ENCODE data around the gene FOXRED1. TPM values are rescaled to one million over a fixed set of nuclear protein-coding genes. Genes with fewer than 3 reads are reported as not detected.
"Not testable (repeated sequence)": the region's sequence is repeated elsewhere in the genome, so short reads cannot be mapped to it uniquely, and the experiment has no call there.

Gene FOXRED1
- total RNA-seq, 1 experiment from 2014 or later, result 28.2 TPM

DNA sequence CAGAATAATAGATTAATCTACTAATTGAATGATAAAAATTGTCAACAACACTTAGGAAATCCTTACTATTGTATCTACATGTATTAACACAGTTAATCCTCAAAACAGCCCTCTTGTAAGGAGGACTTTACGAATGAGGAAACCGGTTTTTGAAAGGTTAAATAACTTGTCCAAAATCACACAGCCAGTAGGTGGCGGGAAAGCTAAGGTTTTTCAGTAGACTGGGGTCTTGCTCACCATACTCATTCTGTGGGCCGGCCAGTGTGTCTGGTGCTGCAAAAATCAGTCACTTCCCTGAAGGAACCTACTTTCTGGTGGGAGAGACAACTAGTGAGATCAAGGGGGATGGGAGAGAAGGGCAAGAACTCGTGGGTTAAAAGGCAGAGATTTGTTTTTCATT is 38.8 kb downstream of the FOXRED1 start:
- H3K4me1 Mint-ChIP-seq (ENCODE audit: insufficient read depth, unreplicated experiment), result peaks cover 11% of the 10 kb centered on the region
- POLR2A ChIA-PET, result no interaction called here
- DNase-seq (ENCODE audit: unreplicated experiment), result peak; percentile 45
- no peaks in the 10 kb centered on the region for H3K27me3 Mint-ChIP-seq (ENCODE audit: insufficient read depth, unreplicated experiment)
- intact Hi-C loops (cut with micrococcal nuclease), result no loop called here
- peak; percentile 28 for TF ChIP-seq CTCF (IDR thresholded peaks at IDR 0.05; ENCODE audit: unreplicated experiment)
- no peak overlapping the region for H3K27ac Mint-ChIP-seq (ENCODE audit: low read depth, unreplicated experiment)
- no peaks in the 10 kb centered on the region for H3K9me3 Mint-ChIP-seq (ENCODE audit: unreplicated experiment)
- CTCF ChIA-PET, result interaction anchor here (0.8 to 10.1 kb wide), 6 partner anchors 8 to 1535 kb away, joined by 3 to 297 read pairs (median 7); no protein-coding TSS in a partner anchor
- no TSS peak for BruUV-seq (replicated peaks)
- H3K36me3 Mint-ChIP-seq (ENCODE audit: insufficient read depth, unreplicated experiment), result peaks cover 47% of the 10 kb centered on the region
- H3K4me3 Mint-ChIP-seq (ENCODE audit: unreplicated experiment), result no peak overlapping the region

GRCh38 chr11:126308271-126308671 is 39.3 kb downstream of the FOXRED1 start:
- Mint-ChIP-seq H3K27ac (ENCODE audit: low read depth, unreplicated experiment) (no peak overlapping the region), H3K4me3 (ENCODE audit: unreplicated experiment) (no peak overlapping the region), H3K36me3 (ENCODE audit: insufficient read depth, unreplicated experiment) (peaks cover 43% of the 10 kb centered on the region), H3K4me1 (ENCODE audit: insufficient read depth, unreplicated experiment) (peaks cover 11% of the 10 kb centered on the region), H3K27me3 (ENCODE audit: insufficient read depth, unreplicated experiment) (no peaks in the 10 kb centered on the region), H3K9me3 (ENCODE audit: unreplicated experiment) (no peaks in the 10 kb centered on the region)
- intact Hi-C loops (cut with micrococcal nuclease), result no loop called here
- POLR2A ChIA-PET, result interaction anchor here (0.7 kb wide), 1 partner anchor 1905 kb away, joined by 3 read pairs; no protein-coding TSS in a partner anchor
- BruUV-seq (replicated peaks), result no TSS peak
- no peak for TF ChIP-seq CTCF (IDR thresholded peaks at IDR 0.05; ENCODE audit: unreplicated experiment)
- DNase-seq (ENCODE audit: unreplicated experiment), result no peak
- CTCF ChIA-PET, result interaction anchor here (0.6 to 10.1 kb wide), 7 partner anchors 8 to 1536 kb away, joined by 3 to 297 read pairs (median 7); no protein-coding TSS in a partner anchor

DNA sequence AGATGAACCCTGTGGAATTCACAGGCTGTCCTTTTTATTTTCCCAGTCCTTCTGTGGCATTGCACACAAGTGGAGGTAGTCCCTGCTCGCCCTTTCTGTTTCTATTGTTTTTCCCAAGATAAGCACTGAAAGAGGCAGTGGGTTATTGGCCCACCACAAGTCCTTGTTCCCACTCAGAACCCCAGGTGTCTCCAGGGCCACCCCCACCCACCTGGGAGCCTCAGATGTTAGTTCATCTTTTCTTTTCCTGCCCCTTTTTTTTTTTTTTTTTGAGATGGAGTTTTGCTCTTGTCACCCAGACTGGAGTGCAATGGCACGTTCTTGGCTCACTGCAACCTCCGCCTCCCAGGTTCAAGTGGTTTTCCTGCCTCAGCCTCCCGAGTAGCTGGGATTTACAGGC is 39.8 kb downstream of the FOXRED1 start:
- BruUV-seq (replicated peaks); H3K9me3 Mint-ChIP-seq (ENCODE audit: unreplicated experiment); DNase-seq (ENCODE audit: unreplicated experiment); H3K4me3 Mint-ChIP-seq (ENCODE audit: unreplicated experiment); H3K27me3 Mint-ChIP-seq (ENCODE audit: insufficient read depth, unreplicated experiment); H3K27ac Mint-ChIP-seq (ENCODE audit: low read depth, unreplicated experiment); intact Hi-C loops (cut with micrococcal nuclease): not testable (repeated sequence)
- Mint-ChIP-seq H3K36me3 (ENCODE audit: insufficient read depth, unreplicated experiment) (peaks cover 40% of the 10 kb centered on the region), H3K4me1 (ENCODE audit: insufficient read depth, unreplicated experiment) (peaks cover 11% of the 10 kb centered on the region)
- POLR2A ChIA-PET, result interaction anchor here (0.7 to 2.6 kb wide), 2 partner anchors 172 to 1905 kb away, joined by 3 to 10 read pairs; no protein-coding TSS in a partner anchor
- CTCF ChIA-PET, result interaction anchor here (0.6 to 10.1 kb wide), 7 partner anchors 10 to 1536 kb away, joined by 3 to 297 read pairs (median 4); no protein-coding TSS in a partner anchor

GRCh38 chr11:126310200-126310991 is 41.4 kb downstream of the FOXRED1 start:
- H3K4me1 Mint-ChIP-seq (ENCODE audit: insufficient read depth, unreplicated experiment), result peaks cover 5% of the 10 kb centered on the region
- POLR2A ChIA-PET, result interaction anchor here (0.7 to 2.6 kb wide), 3 partner anchors 25 to 170 kb away, joined by 3 to 10 read pairs (median 5); no protein-coding TSS in a partner anchor

More at GRCh38 chr11:126310200-126310991, 41.4 kb downstream of the FOXRED1 start:
- BruUV-seq (replicated peaks), result no TSS peak
- peak; percentile 78 for DNase-seq (ENCODE audit: unreplicated experiment)
- H3K9me3 Mint-ChIP-seq (ENCODE audit: unreplicated experiment), result no peaks in the 10 kb centered on the region
- no peak overlapping the region for H3K4me3 Mint-ChIP-seq (ENCODE audit: unreplicated experiment)
- CTCF ChIA-PET, result interaction anchor here (0.5 to 10.1 kb wide), 69 partner anchors 8 to 1372 kb away, joined by 3 to 297 read pairs (median 4); partner anchors contain the start of genes SRPRA and ST3GAL4
- H3K36me3 Mint-ChIP-seq (ENCODE audit: insufficient read depth, unreplicated experiment), result peaks cover 28% of the 10 kb centered on the region
- H3K27ac Mint-ChIP-seq (ENCODE audit: low read depth, unreplicated experiment), result no peak overlapping the region
- intact Hi-C loops (cut with micrococcal nuclease), result loop anchor here (1.0 to 10.0 kb wide), 6 partner anchors 120 to 1034 kb away; no protein-coding TSS in a partner anchor
- TF ChIP-seq CTCF (IDR thresholded peaks at IDR 0.05; ENCODE audit: unreplicated experiment), result peak; percentile 82
- H3K27me3 Mint-ChIP-seq (ENCODE audit: insufficient read depth, unreplicated experiment), result no peaks in the 10 kb centered on the region

Measured in MCF 10A (cell line).